Liver (tissue), 9 donors: ENCODE results near the gene CDH22. TPM values are rescaled to one million over a fixed set of nuclear protein-coding genes. Genes with fewer than 3 reads are reported as not detected.

Experiments used
- DNase-seq: peaks from one replicate; pipeline ENCODE4 v3.0.0-alpha.2; 2017; ENCODE audit warnings: low spot score
- H3K27ac ChIP-seq, 2 donors: one replicate each; pipeline ENCODE4 v1.7.0; 2013; ENCODE audit warnings: inconsistent platforms in 2 of 2, low read length in 2 of 2, control low read depth in 1 of 2, low read depth in 1 of 2, mild to moderate bottlenecking in 1 of 2
- H3K27me3 ChIP-seq, 4 donors: one replicate each; pipeline versions ENCODE4 v1.6.1 to v1.7.0; 2013; ENCODE audit warnings: low read length in 3 of 4, inconsistent platforms in 1 of 4, mild to moderate bottlenecking in 1 of 4, moderate library complexity in 1 of 4; ENCODE audit not compliant: control insufficient read depth in 4 of 4, insufficient read depth in 4 of 4
- H3K36me3 ChIP-seq, 4 donors: one replicate each; pipeline versions ENCODE4 v1.6.1 to v1.7.0; 2013; ENCODE audit warnings: low read length in 3 of 4, mild to moderate bottlenecking in 3 of 4, low read depth in 1 of 4, moderate library complexity in 1 of 4; ENCODE audit not compliant: control insufficient read depth in 4 of 4, insufficient read depth in 3 of 4
- H3K4me1 ChIP-seq, 4 donors: one replicate each; pipeline versions ENCODE4 v1.6.1 to v1.7.0; 2013; ENCODE audit warnings: low read length in 3 of 4, mild to moderate bottlenecking in 3 of 4, moderate library complexity in 1 of 4; ENCODE audit not compliant: control insufficient read depth in 4 of 4, insufficient read depth in 4 of 4
- H3K4me3 ChIP-seq, 3 donors: one replicate each; pipeline versions ENCODE4 v1.6.1 to v1.7.0; 2013; ENCODE audit warnings: low read length in 3 of 3, control low read depth in 1 of 3, low read depth in 1 of 3, mild to moderate bottlenecking in 1 of 3
- H3K9ac ChIP-seq, 2 donors: one replicate each; pipeline ENCODE4 v1.7.0; 2013; ENCODE audit warnings: low read length in 2 of 2, mild to moderate bottlenecking in 2 of 2, moderate library complexity in 2 of 2, control low read depth in 1 of 2, low read depth in 1 of 2
- H3K9me3 ChIP-seq, 4 donors: one replicate each; pipeline versions ENCODE4 v1.6.1 to v1.7.0; 2013; ENCODE audit warnings: low read length in 3 of 4; ENCODE audit not compliant: control insufficient read depth in 4 of 4
- ATF3 ChIP-seq: IDR thresholded peaks from 2 replicates; pipeline ENCODE4 v1.6.1; 2016; ENCODE audit warnings: antibody characterized with exemption
- CTCF ChIP-seq: fragments of 150-350 bp; IDR thresholded peaks from 2 replicates; pipeline ENCODE4 v1.5.1; 2017; ENCODE audit warnings: improper control_type of control experiment, low read depth, low read length; ENCODE audit not compliant: missing input control
- EGR1 ChIP-seq, 2 donors: IDR thresholded peaks; 2 replicates each; pipeline ENCODE4 v1.6.1; 2016 to 2018; ENCODE audit warnings: antibody characterized with exemption in 2 of 2, low read depth in 2 of 2
- FOXA1 ChIP-seq: IDR thresholded peaks from 2 replicates; pipeline ENCODE4 v1.6.1; 2016; ENCODE audit warnings: antibody characterized with exemption
- GABPA ChIP-seq, 2 donors: IDR thresholded peaks in 1 of 2; conservative IDR thresholded peaks in 1 of 2; 2 replicates each; pipeline ENCODE4 v1.6.1; 2016; ENCODE audit warnings: antibody characterized with exemption in 2 of 2, mild to moderate bottlenecking in 1 of 2, moderate library complexity in 1 of 2
- HNF4A ChIP-seq, 2 donors: conservative IDR thresholded peaks; 2 replicates each; pipeline ENCODE4 v1.6.1; 2016; ENCODE audit warnings: antibody characterized with exemption in 2 of 2, mild to moderate bottlenecking in 2 of 2
- JUND ChIP-seq, 2 donors: IDR thresholded peaks; 2 replicates each; pipeline ENCODE4 v1.6.1; 2016; ENCODE audit warnings: antibody characterized with exemption in 2 of 2
- MAX ChIP-seq: IDR thresholded peaks from 2 replicates; pipeline ENCODE4 v1.6.1; 2016; ENCODE audit warnings: antibody characterized with exemption
- NR2F2 ChIP-seq: IDR thresholded peaks from 2 replicates; pipeline ENCODE4 v1.6.1; 2016; ENCODE audit warnings: antibody characterized with exemption
- RAD21 ChIP-seq, 2 donors: IDR thresholded peaks; 2 replicates each; pipeline ENCODE4 v1.6.1; 2016; ENCODE audit warnings: antibody characterized with exemption in 2 of 2, mild to moderate bottlenecking in 2 of 2
- REST ChIP-seq: IDR thresholded peaks from 2 replicates; pipeline ENCODE4 v1.6.1; 2016; ENCODE audit warnings: antibody characterized with exemption, mild to moderate bottlenecking
- RXRA ChIP-seq, 2 donors: IDR thresholded peaks; 2 replicates each; pipeline ENCODE4 v1.6.1; 2017 to 2018; ENCODE audit warnings: antibody characterized with exemption in 2 of 2, mild to moderate bottlenecking in 1 of 2
- SP1 ChIP-seq: IDR thresholded peaks from 2 replicates; pipeline ENCODE4 v1.6.1; 2018; ENCODE audit warnings: antibody characterized with exemption, mild to moderate bottlenecking
- TAF1 ChIP-seq: conservative IDR thresholded peaks from 2 replicates; pipeline ENCODE4 v1.6.1; 2016; ENCODE audit warnings: antibody characterized with exemption, mild to moderate bottlenecking
- YY1 ChIP-seq: IDR thresholded peaks from 2 replicates; pipeline ENCODE4 v1.6.1; 2016; ENCODE audit warnings: antibody characterized with exemption, mild to moderate bottlenecking
- ZBTB33 ChIP-seq: IDR thresholded peaks from 2 replicates; pipeline ENCODE4 v1.6.1; 2016; ENCODE audit warnings: antibody characterized with exemption
- WGBS: extraction: QIAGEN DNeasy Blood & Tissue Kit; methylation state at CpG from one replicate; pipeline ENCODE4 v1.1.7; 2013; 5-methylcytosine and 5-hydroxymethylcytosine counted together
- polyA plus RNA-seq, 2 donors: library from polyadenylated mRNA; stranded (reverse) in 1 of 2; unstranded in 1 of 2; fragments of 200-250 nt in 1 of 2; fragments of >200 nt in 1 of 2; fragmentation: Nextera tagmentation in 1 of 2; extraction: Ambion mirVana in 1 of 2; gene quantifications; one replicate each; pipeline versions ENCODE4 v1.2.1 to v1.2.3, GENCODE V29; 2013 to 2015
- total RNA-seq, 2 donors: library from RNA; depleted of rRNA; stranded (reverse); fragments of >200 nt; gene quantifications; one replicate each; pipeline ENCODE4 v1.2.3, GENCODE V29; 2014
- donor health status: healthy.
- donor health status: healthy.
- donor health status: healthy.
- donor health status: healthy.
- donor health status: healthy.

The CDH22 gene
- total and polyA plus RNA-seq, 4 donors = 0.02 TPM; not detected in 3

- Histone ChIP-seq H3K27ac (no peak overlapping the region), H3K9ac (no peak overlapping the region), H3K4me3 (no peak overlapping the region), H3K36me3 (no peaks in the 10 kb centered on the region), H3K9me3 (no peaks in the 10 kb centered on the region), H3K4me1 (no peaks in the 10 kb centered on the region), H3K27me3 (peaks cover 0 to 6% (median 2%) of the 10 kb centered on the region in 4 donors)
- 48% methylated on average over 3 of the region's 3 CpGs for WGBS
- DNase-seq = no peak
- TF ChIP-seq HNF4A (conservative IDR thresholded peaks at IDR 0.05) (no peak), ATF3 (no peak), REST (no peak), JUND (IDR thresholded peaks at IDR 0.05) (no peak), YY1 (no peak), GABPA (IDR thresholded peaks at IDR 0.05 in 1 of 2, conservative IDR thresholded peaks at IDR 0.05 in 1 of 2) (no peak), EGR1 (IDR thresholded peaks at IDR 0.05; ENCODE audit: low read depth in 2 of 2) (no peak), SP1 (no peak), CTCF (no peak), FOXA1 (no peak), MAX (no peak), RXRA (IDR thresholded peaks at IDR 0.05) (no peak), ZBTB33 (no peak)
Measured at GRCh38 chr20:46212252-46212651, 96.0 kb downstream of the CDH22 start.

- H3K27me3 ChIP-seq = peaks cover 0 to 8% (median 2%) of the 10 kb centered on the region in 4 donors
- H3K9me3 ChIP-seq = no peaks in the 10 kb centered on the region
- no peak overlapping the region for H3K9ac ChIP-seq
- no peaks in the 10 kb centered on the region for H3K36me3 ChIP-seq
- no peak overlapping the region for H3K4me3 ChIP-seq
- no peak for DNase-seq
- 38% methylated on average over 8 of the region's 8 CpGs for WGBS
- H3K27ac ChIP-seq = no peak overlapping the region
- no peak for TF ChIP-seq GABPA (IDR thresholded peaks at IDR 0.05 in 1 of 2, conservative IDR thresholded peaks at IDR 0.05 in 1 of 2)
- TF ChIP-seq ZBTB33 = no peak
- no peak for TF ChIP-seq HNF4A (conservative IDR thresholded peaks at IDR 0.05)
- TF ChIP-seq NR2F2 = no peak
- TF ChIP-seq RAD21 (IDR thresholded peaks at IDR 0.05) = no peak
- no peak for TF ChIP-seq EGR1 (IDR thresholded peaks at IDR 0.05; ENCODE audit: low read depth in 2 of 2)
- TF ChIP-seq CTCF = no peak
- no peak for TF ChIP-seq JUND (IDR thresholded peaks at IDR 0.05)
- no peak for TF ChIP-seq TAF1
- no peak for TF ChIP-seq MAX
- H3K4me1 ChIP-seq = no peaks in the 10 kb centered on the region
Measured at GRCh38 chr20:46211331-46211722, 97.0 kb downstream of the CDH22 start.
